Tibial artery (tissue), 4 donors: ENCODE results near the gene CEP63.

ENCODE experiments used
- DNase-seq, 2 donors: peaks; one replicate each; pipeline ENCODE4 v3.0.0-alpha.2; 2019
- H3K27ac ChIP-seq, 2 donors: fragments of 200-600 bp; sonication (generic) in 1 of 2; 1 replicate in 1 of 2; 2 replicates in 1 of 2; pipeline ENCODE4 v1.5.1; 2018 to 2019; ENCODE audit warnings: mild to moderate bottlenecking in 1 of 2
- H3K27me3 ChIP-seq, 2 donors: fragments of 200-600 bp; sonication (generic) in 1 of 2; one replicate each; pipeline versions ENCODE4 v1.5.1 to v1.6.0; 2016 to 2019
- H3K36me3 ChIP-seq, 3 donors: fragments of 200-600 bp; sonication (generic) in 2 of 3; one replicate each; pipeline ENCODE4 v1.5.1; 2016 to 2019; ENCODE audit warnings: mild to moderate bottlenecking in 2 of 3
- H3K4me1 ChIP-seq, 4 donors: fragments of 200-600 bp; sonication (generic) in 2 of 4; 1 replicate in 3 of 4; 2 replicates in 1 of 4; pipeline ENCODE4 v1.5.1; 2016 to 2019
- H3K4me3 ChIP-seq, 2 donors: fragments of 200-600 bp; sonication (generic) in 1 of 2; 1 replicate in 1 of 2; 2 replicates in 1 of 2; pipeline ENCODE4 v1.5.1; 2018 to 2019; ENCODE audit warnings: mild to moderate bottlenecking in 2 of 2
- H3K9me3 ChIP-seq, 3 donors: fragments of 200-600 bp; sonication (generic) in 1 of 3; one replicate each; pipeline ENCODE4 v1.5.1; 2016 to 2019
- CTCF ChIP-seq, 2 experiments: fragments of 200-600 bp in 1 of 2; fragments of 450-650 bp in 1 of 2; IDR thresholded peaks; one replicate each; pipeline ENCODE4 v1.5.1; 2017 to 2019; ENCODE audit warnings: antibody characterized with exemption in 2 of 2, mild to moderate bottlenecking in 1 of 2, moderate library complexity in 1 of 2
- intact Hi-C: fragments of 100-400 bp; cut with DNase I; formaldehyde crosslinking; loops from one replicate; pipeline ENCODE4 v1.15.0; 2023; ENCODE audit warnings: low total_unique reads

CEP63 gene

GRCh38 chr3:134462331-134462941 is 23.4 kb upstream of the CEP63 start:
- H3K9me3 ChIP-seq, result no peaks in the 10 kb centered on the region
- H3K27me3 ChIP-seq, result no peaks in the 10 kb centered on the region
- intact Hi-C loops, result loop anchor here (5.0 kb wide), 1 partner anchor 90 kb away; the partner anchor contains the start of gene AMOTL2
- no peaks in the 10 kb centered on the region for H3K36me3 ChIP-seq
- peak overlapping the region; percentile 65 to 72 for H3K27ac ChIP-seq
- no peak for TF ChIP-seq CTCF (IDR thresholded peaks at IDR 0.05)
- H3K4me1 ChIP-seq, result peaks cover 0 to 76% (median 49%) of the 10 kb centered on the region in 4 donors
- no peak for DNase-seq
- H3K4me3 ChIP-seq, result peak overlapping the region; percentile 0 to 2

GRCh38 chr3:134463676-134464063 is 22.2 kb upstream of the CEP63 start:
- no peaks in the 10 kb centered on the region for H3K9me3 ChIP-seq
- no peak for DNase-seq
- intact Hi-C loops, result loop anchor here (5.0 kb wide), 1 partner anchor 91 kb away; the partner anchor contains the start of gene AMOTL2
- no peaks in the 10 kb centered on the region for H3K36me3 ChIP-seq
- H3K27me3 ChIP-seq, result no peaks in the 10 kb centered on the region
- no peak for TF ChIP-seq CTCF (IDR thresholded peaks at IDR 0.05)
- H3K4me3 ChIP-seq, result no peak overlapping the region
- peak overlapping the region; percentile 65 to 72 for H3K27ac ChIP-seq
- peaks cover 0 to 77% (median 49%) of the 10 kb centered on the region in 4 donors for H3K4me1 ChIP-seq

- Histone ChIP-seq H3K4me3 (no peak overlapping the region), H3K27me3 (no peaks in the 10 kb centered on the region), H3K9me3 (no peaks in the 10 kb centered on the region), H3K27ac (peak overlapping the region; percentile 65 to 72), H3K4me1 (peaks cover 0 to 77% (median 49%) of the 10 kb centered on the region in 4 donors), H3K36me3 (no peaks in the 10 kb centered on the region)
- intact Hi-C loops, result loop anchor here (5.0 kb wide), 1 partner anchor 92 kb away; the partner anchor contains the start of gene AMOTL2
- peak; percentile 77 to 90 for DNase-seq
- no peak for TF ChIP-seq CTCF (IDR thresholded peaks at IDR 0.05)
These were observed 21.7 kb upstream of the CEP63 start for GRCh38 chr3:134464064-134464688.

GRCh38 chr3:134464689-134465365 is 21.0 kb upstream of the CEP63 start:
- Histone ChIP-seq H3K27ac (peak overlapping the region; percentile 65 to 72), H3K4me3 (no peak overlapping the region), H3K9me3 (no peaks in the 10 kb centered on the region), H3K4me1 (peaks cover 0 to 77% (median 49%) of the 10 kb centered on the region in 4 donors), H3K36me3 (no peaks in the 10 kb centered on the region), H3K27me3 (no peaks in the 10 kb centered on the region)
- TF ChIP-seq CTCF (IDR thresholded peaks at IDR 0.05), result no peak
- intact Hi-C loops, result loop anchor here (5.0 kb wide), 1 partner anchor 93 kb away; the partner anchor contains the start of gene AMOTL2
- no peak for DNase-seq

- Histone ChIP-seq H3K27ac (peak overlapping the region in 1 of 2 donors; percentile 72), H3K4me1 (peaks cover 0 to 65% (median 42%) of the 10 kb centered on the region in 4 donors)
- no peak for DNase-seq
These were observed 19.5 kb upstream of the CEP63 start for GRCh38 chr3:134466331-134466730.

More at GRCh38 chr3:134466331-134466730, 19.5 kb upstream of the CEP63 start:
- Histone ChIP-seq H3K4me3 (no peak overlapping the region), H3K9me3 (no peaks in the 10 kb centered on the region), H3K36me3 (no peaks in the 10 kb centered on the region), H3K27me3 (no peaks in the 10 kb centered on the region)
- no peak for TF ChIP-seq CTCF (IDR thresholded peaks at IDR 0.05)
- intact Hi-C loops, result no loop called here
